ENCODE measurements around the gene RAPGEF4.

GRCh38 chr2:172929644-172930043, 194.0 kb downstream of the RAPGEF4 start:
- TF ChIP-seq CTCF (conservative IDR thresholded peaks at IDR 0.05; ENCODE audit: low read depth, low read length) (no peak), RCOR1 (IDR thresholded peaks at IDR 0.05; ENCODE audit: insufficient replicate concordance, low read length) (no peak), RAD21 (IDR thresholded peaks at IDR 0.05; ENCODE audit: low read length) (no peak), SMC3 (IDR thresholded peaks at IDR 0.05; ENCODE audit: low read depth, low read length) (no peak), POLR2A (IDR thresholded peaks at IDR 0.05; ENCODE audit: low read depth, low read length) (no peak), CEBPB (IDR thresholded peaks at IDR 0.05; ENCODE audit: low read depth, low read length) (no peak), BHLHE40 (IDR thresholded peaks at IDR 0.05; ENCODE audit: low read depth, low read length) (no peak), MAFK (IDR thresholded peaks at IDR 0.05; ENCODE audit: low read depth, low read length) (no peak), CHD1 (IDR thresholded peaks at IDR 0.05; ENCODE audit: low read depth, low read length) (no peak), USF2 (IDR thresholded peaks at IDR 0.05; ENCODE audit: low read depth, low read length) (no peak), RFX5 (IDR thresholded peaks at IDR 0.05; ENCODE audit: low read depth, low read length) (no peak)

All from IMR-90 (cell line).